HG02981 (cell line): ENCODE data around the gene MCAM.

ENCODE experiments used
- ATAC-seq: cut with Tn5 transposase; IDR thresholded peaks from one replicate; pipeline ENCODE4 v1.9.1; 2021; ENCODE audit warnings: mild to moderate bottlenecking, moderate library complexity; ENCODE audit not compliant: unreplicated experiment

The MCAM gene, protein sequence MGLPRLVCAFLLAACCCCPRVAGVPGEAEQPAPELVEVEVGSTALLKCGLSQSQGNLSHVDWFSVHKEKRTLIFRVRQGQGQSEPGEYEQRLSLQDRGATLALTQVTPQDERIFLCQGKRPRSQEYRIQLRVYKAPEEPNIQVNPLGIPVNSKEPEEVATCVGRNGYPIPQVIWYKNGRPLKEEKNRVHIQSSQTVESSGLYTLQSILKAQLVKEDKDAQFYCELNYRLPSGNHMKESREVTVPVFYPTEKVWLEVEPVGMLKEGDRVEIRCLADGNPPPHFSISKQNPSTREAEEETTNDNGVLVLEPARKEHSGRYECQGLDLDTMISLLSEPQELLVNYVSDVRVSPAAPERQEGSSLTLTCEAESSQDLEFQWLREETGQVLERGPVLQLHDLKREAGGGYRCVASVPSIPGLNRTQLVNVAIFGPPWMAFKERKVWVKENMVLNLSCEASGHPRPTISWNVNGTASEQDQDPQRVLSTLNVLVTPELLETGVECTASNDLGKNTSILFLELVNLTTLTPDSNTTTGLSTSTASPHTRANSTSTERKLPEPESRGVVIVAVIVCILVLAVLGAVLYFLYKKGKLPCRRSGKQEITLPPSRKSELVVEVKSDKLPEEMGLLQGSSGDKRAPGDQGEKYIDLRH

GRCh38 chr11:119316729-119317591 lies at the start of gene MCAM:
TSS of gene MCAM (minus strand) at chr11:119317130. CDS start at chr11:119317101, 29 bp downstream.
- no peak for ATAC-seq

DNA sequence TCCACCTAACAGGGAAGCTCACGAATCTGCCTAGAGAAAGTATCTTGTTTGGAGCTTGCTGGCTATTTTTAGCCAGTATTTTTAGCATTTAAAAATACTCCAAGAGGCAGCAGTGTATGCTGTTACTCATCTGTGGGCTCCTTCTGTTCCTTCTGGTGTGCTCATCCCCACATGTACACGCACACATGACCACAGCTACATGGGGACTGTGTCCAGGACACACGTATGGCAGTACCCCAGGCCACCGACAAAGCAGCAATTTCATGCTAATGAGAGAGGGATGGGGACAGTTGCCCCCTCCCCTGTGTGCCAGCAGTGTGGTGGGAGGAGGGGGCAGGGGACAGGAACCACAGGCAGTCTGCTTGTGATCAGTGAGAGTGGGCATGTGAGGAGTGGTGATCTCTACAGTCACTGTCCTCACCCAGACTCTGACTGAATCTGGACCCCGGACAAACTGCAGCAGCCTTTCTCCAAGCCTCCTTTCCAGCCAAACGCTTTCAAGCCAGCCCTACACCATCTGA lies 48.2 kb upstream of the MCAM start:
- ATAC-seq: no peak

DNA sequence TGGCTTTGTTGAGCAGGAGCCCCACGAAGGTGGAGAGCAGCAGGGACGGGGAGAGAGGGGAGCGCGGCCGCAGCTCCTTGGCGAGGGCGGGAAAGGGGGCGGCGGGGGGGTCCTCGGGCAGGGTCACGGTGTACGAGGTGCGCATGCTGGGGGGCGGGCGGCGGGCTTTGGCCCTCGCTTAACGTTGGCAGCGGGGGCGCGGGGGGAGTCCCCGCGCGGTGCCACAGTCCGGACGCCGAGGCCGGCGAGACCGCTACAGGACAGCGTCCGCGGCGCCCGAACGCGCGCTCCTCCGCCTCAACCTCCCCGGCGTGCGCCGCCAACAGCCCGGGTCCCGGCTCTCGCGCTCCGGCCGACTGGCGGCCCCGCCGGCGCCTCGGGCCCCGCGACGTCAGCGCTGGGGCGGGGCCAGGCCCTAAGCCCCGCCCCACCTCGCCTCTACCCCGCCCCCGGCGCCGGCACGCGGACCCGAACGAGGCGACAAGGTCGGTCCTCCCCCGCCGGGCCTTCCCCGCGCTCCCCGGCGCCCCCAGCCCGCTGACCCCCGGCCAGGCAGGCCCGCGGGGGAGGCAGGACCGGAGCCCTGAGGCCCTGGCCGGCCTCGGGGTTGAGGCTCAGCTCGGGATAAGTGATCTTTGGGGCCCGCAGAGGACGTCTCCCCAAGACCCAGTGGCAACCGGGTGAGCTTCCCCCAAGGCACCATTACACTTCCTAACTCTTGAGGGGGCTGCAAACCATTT lies 47.1 kb upstream of the MCAM start:
- ATAC-seq: no peak

GRCh38 chr11:119363081-119363850 lies 46.3 kb upstream of the MCAM start:
- no peak for ATAC-seq

DNA sequence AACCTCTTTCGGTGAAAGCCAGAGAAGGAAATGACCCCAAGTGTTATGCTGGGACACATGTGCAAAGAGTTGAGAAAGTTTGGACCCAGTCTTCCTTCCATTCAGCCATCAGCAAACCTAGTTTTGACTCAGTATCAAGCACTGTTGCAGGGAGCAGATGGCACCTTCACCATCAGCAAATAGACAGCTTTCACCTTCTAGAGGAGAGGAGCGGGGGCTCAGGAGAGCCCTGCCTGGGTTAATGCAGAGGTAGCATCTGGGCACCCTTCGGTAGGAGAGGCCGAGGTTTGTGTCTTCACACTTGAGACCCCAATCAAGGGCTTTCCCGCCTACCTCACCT lies 45.8 kb upstream of the MCAM start:
- ATAC-seq: no peak

DNA sequence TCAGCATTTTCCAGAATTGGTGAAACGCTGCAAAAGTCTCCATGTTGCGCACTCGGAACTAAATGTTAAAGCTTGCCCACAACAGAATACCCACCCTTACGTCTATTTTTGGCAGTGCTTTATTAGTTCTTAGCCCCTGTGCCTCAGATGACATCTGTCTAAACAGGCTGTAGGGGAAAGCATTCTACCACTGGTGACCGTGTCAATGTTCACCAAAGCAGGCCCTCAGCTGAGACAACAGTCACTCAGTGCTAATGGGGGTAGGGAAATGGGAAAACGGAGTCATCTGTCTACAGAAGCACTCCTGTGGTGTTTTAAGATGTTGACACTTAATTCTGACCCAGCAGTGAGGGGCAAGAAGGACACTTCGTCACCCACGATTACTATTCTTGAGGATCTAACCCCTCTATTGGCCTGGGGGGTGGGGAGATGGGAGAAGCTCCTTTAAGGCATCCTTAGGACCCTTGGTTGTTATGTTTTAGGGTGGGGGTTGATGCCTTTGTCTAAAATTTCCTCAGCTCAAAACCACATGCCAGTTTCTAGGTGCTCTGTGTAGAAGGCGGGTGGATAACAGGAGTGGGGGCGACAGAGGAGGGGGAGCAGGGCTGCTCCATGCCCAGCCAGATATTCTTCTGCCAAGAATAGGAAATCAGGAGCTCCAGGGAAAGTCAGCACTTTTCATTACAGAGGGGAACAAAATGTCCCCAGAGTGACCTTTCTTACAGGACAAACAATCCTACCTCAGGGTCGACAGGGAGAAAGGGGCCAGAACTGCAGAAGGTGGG lies 45.2 kb upstream of the MCAM start:
- ATAC-seq: no peak

- ATAC-seq: no peak
Observed at GRCh38 chr11:119361056-119361787, 44.3 kb upstream of the MCAM start.

DNA sequence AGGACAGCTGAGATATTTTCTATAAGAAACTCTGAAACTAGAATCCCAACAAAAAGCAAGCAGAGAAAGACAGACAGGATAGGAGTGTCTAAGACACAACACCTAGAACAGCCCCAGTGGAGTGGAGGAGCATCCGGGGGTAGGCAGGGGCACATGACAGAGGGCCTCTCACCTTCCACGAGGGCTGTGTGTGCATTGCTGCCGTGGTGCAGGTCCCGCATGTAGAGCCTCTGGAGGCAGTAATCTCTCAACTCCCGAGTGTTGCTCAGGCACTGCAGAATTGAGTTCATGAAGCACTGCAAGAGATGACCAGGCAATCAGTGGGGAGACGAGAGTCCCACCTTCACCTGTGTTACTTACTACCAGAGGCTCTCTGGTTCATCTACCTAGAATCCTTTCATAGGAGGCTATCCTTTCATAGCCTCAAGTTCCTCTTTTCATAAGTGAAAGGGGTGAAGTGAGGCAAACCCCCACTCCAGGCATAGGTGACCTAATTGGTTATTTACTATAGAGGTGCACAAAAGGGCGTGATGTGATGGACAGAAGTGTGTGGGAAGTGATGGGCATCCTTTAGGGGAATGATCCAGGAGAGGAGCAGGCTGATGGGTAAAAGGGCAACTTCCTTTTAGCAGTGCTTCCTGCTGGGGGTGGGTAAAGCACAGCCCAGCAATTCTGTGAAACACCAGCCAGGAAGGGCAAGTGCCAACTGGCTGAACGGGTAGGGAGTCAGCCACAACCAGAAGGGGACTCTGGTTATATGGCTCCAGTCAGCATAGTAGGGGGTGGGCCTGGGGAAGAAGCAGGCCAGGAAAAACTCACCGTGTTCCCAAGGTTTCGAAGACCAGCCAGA lies 42.7 kb upstream of the MCAM start:
- no peak for ATAC-seq

GRCh38 chr11:119357074-119357473 lies 40.1 kb upstream of the MCAM start:
- no peak for ATAC-seq

GRCh38 chr11:119356349-119357031 lies 39.6 kb upstream of the MCAM start:
- peak; percentile 68 for ATAC-seq

DNA sequence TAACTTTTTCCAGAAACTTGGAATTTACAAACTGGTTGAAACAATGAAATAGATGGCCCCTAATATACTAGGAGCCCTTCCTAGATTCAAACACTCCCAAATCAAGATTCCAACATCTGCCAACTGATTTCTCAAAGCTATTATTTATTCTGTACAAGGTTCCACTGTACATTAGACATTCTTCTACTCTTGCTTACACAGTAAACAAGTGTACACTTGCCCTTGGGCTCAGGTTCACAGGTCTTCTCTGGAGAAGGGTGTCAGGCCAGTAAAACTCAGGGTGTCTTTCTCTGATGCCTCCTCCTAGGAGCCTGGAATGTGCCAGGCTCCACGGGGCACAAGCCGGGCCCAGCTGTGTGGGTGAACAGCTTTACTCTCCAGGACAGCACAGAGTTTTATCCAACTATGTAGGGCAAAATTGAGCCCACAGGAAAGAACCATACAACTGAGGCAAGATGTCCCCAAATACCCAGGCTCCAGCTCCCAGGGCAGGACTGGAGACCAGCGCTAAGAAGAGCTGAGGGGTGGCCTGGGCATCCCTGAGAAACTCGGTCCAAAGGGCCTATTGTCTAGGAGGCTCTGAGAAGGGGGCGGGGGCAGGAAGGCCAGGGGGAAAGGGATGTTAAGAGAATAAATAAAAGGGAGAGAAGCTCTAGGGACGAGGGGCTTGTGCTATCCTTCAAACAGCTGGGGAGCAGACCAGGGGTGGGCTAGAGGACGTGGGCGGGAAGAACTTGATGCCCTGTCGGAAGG lies 38.3 kb upstream of the MCAM start:
- ATAC-seq: no peak

GRCh38 chr11:119352857-119353260 lies 35.9 kb upstream of the MCAM start:
- ATAC-seq: no peak

DNA sequence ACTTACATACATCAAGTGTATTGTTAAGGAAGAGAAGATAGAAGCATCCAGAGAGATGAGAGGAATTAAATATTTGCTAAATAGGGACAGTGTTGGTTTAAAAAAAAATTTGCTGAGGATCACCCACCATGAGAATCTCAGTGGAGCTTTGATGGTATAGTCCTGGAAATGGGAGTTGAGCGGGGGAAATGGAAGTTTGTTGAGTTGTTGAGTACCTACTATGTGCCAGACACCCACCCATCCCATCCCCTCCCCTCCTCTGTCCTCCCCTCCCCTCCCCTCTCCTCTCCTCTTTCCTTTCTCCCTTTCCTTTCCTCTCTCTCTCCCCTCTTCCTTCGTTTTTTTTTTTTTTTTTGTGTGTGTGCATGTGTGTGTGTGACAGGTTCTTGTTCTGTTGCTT lies 34.3 kb upstream of the MCAM start:
- ATAC-seq: no peak

DNA sequence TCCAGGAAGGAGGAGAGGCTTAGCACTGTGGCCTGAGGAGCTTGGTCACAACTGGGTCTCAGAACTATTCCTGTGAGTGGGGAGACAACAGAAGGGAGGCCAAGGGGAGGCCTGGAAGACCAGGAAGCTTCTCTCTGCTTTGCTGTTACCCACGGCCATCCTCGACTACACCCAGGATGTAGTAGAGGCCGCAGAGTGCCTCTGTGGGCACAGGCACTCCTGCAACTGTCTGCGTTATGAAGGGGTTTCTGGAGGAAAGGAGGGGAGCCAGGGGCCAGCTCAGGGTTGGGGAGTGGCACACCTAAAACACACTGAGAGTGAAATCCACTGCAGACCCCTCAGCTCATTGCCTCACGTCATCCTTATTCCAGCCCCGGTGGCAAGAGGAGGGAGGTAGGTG lies 33.4 kb upstream of the MCAM start:
- ATAC-seq: no peak

DNA sequence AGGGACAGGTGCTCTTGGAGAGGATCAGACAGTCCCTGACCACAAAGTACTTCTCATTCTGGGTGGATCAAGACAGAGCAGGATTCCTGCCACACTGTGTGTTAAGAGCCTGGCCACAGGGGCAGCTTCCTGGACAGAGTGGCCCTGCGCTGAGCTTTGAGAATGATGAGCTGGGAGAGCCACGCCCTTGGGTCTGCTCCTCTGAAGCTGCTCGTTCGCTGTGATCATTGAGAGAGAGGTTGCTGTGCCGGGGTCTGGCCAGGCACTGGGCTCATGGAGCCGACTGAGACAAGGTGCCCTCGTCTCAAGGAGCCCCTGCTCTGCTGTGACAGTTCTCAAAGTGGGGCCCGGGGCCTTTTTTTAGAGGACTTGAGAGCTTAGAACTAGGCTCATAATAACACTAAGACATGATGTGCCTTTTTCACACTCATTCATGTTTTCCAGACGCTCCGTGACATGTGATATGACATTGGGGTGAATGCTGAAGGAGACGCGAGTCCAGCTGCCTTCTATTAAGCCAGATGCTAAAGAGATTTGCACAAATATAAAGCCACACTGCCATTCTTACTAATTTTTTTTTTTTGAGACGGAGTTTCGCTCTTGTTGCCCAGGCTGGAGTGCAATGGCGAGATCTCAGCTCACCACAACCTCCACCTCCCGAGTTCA lies 31.1 kb upstream of the MCAM start:
- no peak for ATAC-seq

GRCh38 chr11:119347242-119347641 lies 30.3 kb upstream of the MCAM start:
- ATAC-seq: no peak
